ENCODE measurements around the gene ZFP3. TPM values are rescaled to one million over a fixed set of nuclear protein-coding genes. Genes with fewer than 3 reads are reported as not detected.
"Not testable (repeated sequence)": the region's sequence is repeated elsewhere in the genome, so short reads cannot be mapped to it uniquely, and the experiment has no call there.

The ZFP3 gene
- total RNA-seq, 4 donors from 2014 or later, result 1.5 to 8.6 (median 5.3) TPM

- Histone ChIP-seq H3K4me3 (no peak within 1 kb of the TSS), H3K9me3 (no peaks in the 10 kb centered on the region), H3K27ac (no peak within 1 kb of the TSS), H3K36me3 (no peaks in the 10 kb centered on the region), H3K4me1 (no peaks in the 10 kb centered on the region), H3K27me3 (peaks cover 7 to 14% of the 10 kb centered on the region in 2 donors)
- DNase-seq, result no peak
- intact Hi-C loops (cut with DNase I; ENCODE audit: low total_unique reads), result no loop called here
- TF ChIP-seq POLR2A (IDR thresholded peaks at IDR 0.05) (no peak), CTCF (IDR thresholded peaks at IDR 0.05) (no peak)
These were observed 37.7 kb downstream of the ZFP3 start, which contains the start of gene USP6 for GRCh38 chr17:5115673-5116651. TSS of gene USP6 (plus strand) at chr17:5116032. CDS start at chr17:5130368, 14,336 bp downstream.

- TF ChIP-seq CTCF (IDR thresholded peaks at IDR 0.05) (no peak), POLR2A (IDR thresholded peaks at IDR 0.05) (no peak)
- Histone ChIP-seq H3K4me1 (no peaks in the 10 kb centered on the region), H3K27me3 (peaks cover 11 to 14% of the 10 kb centered on the region in 2 donors), H3K4me3 (no peak overlapping the region), H3K27ac (no peak overlapping the region), H3K36me3 (no peaks in the 10 kb centered on the region), H3K9me3 (no peaks in the 10 kb centered on the region)
- intact Hi-C loops (cut with DNase I; ENCODE audit: low total_unique reads), result no loop called here
- no peak for DNase-seq
These were observed 40.0 kb downstream of the ZFP3 start for GRCh38 chr17:5118219-5118618.

GRCh38 chr17:5120036-5120435, 41.8 kb downstream of the ZFP3 start:
- Histone ChIP-seq H3K4me1 (no peaks in the 10 kb centered on the region), H3K9me3 (no peaks in the 10 kb centered on the region), H3K36me3 (no peaks in the 10 kb centered on the region), H3K27ac (no peak overlapping the region), H3K4me3 (no peak overlapping the region), H3K27me3 (peaks cover 11 to 12% of the 10 kb centered on the region in 2 donors)
- DNase-seq, result peak in 1 of 2 donors; percentile 0
- TF ChIP-seq POLR2A (IDR thresholded peaks at IDR 0.05) (no peak), CTCF (IDR thresholded peaks at IDR 0.05) (no peak)
- intact Hi-C loops (cut with DNase I; ENCODE audit: low total_unique reads), result no loop called here

- peak in 1 of 2 donors; percentile 1 for DNase-seq
- intact Hi-C loops (cut with DNase I; ENCODE audit: low total_unique reads); H3K27ac ChIP-seq: not testable (repeated sequence)
These were observed 42.3 kb downstream of the ZFP3 start for GRCh38 chr17:5120436-5121185.

GRCh38 chr17:5121186-5121841, 43.0 kb downstream of the ZFP3 start:
- Histone ChIP-seq H3K27me3 (peaks cover 0 to 4% of the 10 kb centered on the region in 2 donors), H3K4me1 (no peaks in the 10 kb centered on the region), H3K9me3 (no peaks in the 10 kb centered on the region), H3K27ac (no peak overlapping the region), H3K4me3 (no peak overlapping the region), H3K36me3 (no peaks in the 10 kb centered on the region)
- intact Hi-C loops (cut with DNase I; ENCODE audit: low total_unique reads), result no loop called here
- DNase-seq, result peak in 1 of 2 donors; percentile 9
- TF ChIP-seq POLR2A (IDR thresholded peaks at IDR 0.05) (no peak), CTCF (IDR thresholded peaks at IDR 0.05) (no peak)

More at GRCh38 chr17:5120436-5121185, 42.3 kb downstream of the ZFP3 start:
- H3K9me3 ChIP-seq, H3K4me1 ChIP-seq, H3K4me3 ChIP-seq, H3K36me3 ChIP-seq: not testable (repeated sequence)
- H3K27me3 ChIP-seq, result peaks cover 7 to 10% of the 10 kb centered on the region in 2 donors

GRCh38 chr17:5122056-5122455, 43.8 kb downstream of the ZFP3 start:
- H3K4me1 ChIP-seq; H3K36me3 ChIP-seq; H3K27ac ChIP-seq; H3K4me3 ChIP-seq; intact Hi-C loops (cut with DNase I; ENCODE audit: low total_unique reads); H3K27me3 ChIP-seq; H3K9me3 ChIP-seq: not testable (repeated sequence)
- peak in 1 of 2 donors; percentile 1 for DNase-seq
